HG02571 (cell line): ENCODE results near the gene KPNB1.
A peak's percentile ranks its signal among the peaks of the same experiment; 100 is the strongest.

Experiments
- ATAC-seq: cut with Tn5 transposase; IDR thresholded peaks from one replicate; pipeline ENCODE4 v1.9.1; 2021; ENCODE audit warnings: mild to moderate bottlenecking, moderate library complexity; ENCODE audit not compliant: unreplicated experiment

Gene KPNB1

DNA sequence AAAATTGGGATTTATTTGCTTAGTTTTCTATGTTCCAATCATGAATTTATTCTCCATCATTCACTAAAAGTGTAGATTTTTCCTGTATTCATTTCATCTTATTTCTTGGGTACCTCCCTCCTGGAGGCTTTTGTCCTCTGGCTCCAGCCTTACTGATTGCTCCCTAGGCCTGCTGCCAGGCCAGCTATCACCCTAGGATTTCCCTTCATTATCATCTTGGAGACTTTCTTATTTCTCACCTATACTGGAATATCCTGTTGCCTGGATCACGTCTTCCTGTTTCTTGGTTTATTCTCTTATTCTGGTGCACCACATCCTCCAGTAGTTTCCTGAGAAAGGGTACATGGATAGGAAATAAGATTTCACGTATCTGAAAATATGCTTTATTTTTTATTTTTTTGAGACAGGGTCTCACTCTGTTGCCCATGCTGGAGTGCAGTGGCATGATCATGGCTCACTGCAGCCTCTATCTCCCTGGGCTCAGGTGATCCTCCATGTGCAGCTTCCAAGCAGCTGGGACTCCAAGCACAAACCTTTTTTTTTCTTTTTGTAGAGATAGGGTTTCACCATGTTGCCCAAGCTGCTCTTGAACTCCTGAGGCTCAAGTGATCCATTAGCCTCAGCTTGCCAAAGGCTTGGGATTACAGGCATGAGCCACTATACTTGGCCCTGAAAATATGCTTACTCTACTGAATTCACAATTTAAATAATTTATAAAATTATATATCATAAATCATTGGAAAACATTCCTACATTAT is 13.3 kb upstream of the KPNB1 start:
- ATAC-seq, result no peak

- ATAC-seq, result no peak
Observed at GRCh38 chr17:47638903-47639302, 10.8 kb upstream of the KPNB1 start.

- ATAC-seq, result no peak
Observed at GRCh38 chr17:47640076-47640475, 9.6 kb upstream of the KPNB1 start.

DNA sequence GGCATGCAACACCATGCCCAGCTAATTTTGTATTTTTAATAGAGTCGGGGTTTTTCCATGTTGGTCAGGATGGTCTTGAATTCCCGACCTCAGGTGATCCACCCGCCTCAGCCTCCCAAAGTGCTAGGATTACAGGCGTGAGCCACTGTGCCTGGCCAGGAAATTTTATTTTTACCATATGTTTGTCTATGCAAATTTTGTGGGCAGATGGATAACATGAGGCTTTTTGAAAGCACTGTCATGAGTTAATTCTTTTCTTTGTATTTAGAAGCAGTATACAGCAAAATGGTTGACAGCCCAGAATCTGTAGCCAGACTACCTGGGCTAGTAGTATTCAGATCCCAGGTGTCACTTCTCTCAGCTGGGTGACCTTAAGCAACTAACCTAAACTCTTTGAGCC is 8.5 kb upstream of the KPNB1 start:
- ATAC-seq, result no peak

DNA sequence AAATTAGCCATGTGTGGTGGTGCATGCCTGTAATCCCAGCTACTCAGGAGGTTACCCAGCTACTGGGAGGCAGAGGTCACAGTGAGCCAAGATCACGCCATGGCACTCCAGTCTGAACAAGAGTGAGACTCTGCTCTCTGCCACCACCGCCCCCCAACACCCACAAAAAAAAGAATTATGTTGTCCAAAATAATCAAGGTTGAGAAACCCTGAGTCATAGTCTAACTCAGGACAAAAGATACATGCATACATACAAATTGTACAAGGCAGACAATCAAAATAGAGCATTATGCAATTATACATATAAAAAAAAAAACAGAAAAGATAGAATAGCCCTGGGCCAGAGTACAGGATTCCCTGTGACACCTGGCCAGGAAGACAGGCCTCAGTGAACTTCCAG is 6.6 kb upstream of the KPNB1 start:
- ATAC-seq, result no peak

GRCh38 chr17:47644324-47644723 is 5.4 kb upstream of the KPNB1 start:
- ATAC-seq, result no peak

- ATAC-seq, result no peak
Observed at GRCh38 chr17:47649972-47650524, 329 bp downstream of the KPNB1 start.

GRCh38 chr17:47650525-47651522 is 1.1 kb downstream of the KPNB1 start:
- peak; percentile 43 for ATAC-seq

DNA sequence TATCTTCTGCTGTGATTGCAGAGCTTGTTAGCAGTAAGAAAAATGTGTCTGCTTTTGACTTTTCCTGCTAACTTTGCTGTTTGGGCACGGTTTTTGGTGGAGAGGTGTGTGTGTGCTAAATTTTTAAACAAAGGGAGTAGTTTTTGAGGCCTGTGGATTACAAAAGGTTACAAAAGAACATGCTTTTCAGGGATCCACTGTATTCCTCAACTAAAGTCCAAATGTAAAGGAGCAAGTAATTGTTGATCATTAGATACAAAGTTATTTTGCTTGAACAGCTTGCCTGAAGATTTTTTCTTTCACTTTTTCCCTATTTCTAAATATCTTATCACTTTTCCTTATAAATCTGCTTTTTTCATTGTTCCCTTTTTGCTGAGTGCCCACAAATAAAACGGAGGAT is 2.0 kb downstream of the KPNB1 start:
- no peak for ATAC-seq

DNA sequence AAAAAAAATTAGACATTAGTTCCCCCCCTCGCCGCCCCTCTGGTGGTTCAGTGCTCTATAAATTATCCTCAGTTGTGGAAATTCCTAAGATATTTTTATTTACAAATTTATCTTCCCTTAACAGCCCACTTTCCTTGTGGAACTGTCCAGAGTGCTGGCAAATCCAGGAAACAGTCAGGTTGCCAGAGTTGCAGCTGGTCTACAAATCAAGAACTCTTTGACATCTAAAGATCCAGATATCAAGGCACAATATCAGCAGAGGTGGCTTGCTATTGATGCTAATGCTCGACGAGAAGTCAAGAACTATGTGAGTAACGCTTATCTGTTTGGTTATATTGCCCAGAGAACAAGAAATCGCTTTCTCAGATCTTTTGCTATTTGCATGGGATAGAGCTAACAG is 2.9 kb downstream of the KPNB1 start:
- no peak for ATAC-seq

DNA sequence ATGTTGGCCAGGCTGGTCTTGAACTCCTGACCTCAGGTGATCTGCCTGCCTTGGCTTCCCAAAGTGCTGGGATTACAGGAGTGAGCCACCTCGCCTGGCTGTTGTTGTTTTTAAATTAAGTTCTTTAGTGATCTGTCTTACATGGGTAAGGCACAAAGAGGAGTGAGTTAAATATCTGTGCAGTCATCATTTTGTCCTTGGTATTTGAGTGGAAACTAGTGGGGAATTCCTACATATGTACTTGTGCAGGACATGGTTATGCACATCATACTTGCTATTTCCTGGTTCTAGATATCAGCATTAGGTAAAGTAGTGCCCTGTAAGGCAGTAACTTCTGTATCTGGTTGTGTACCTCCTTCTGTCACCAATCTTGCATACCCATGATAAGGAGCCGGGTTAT is 3.7 kb downstream of the KPNB1 start:
- no peak for ATAC-seq

- ATAC-seq, result no peak
Observed at GRCh38 chr17:47654991-47655390, 5.3 kb downstream of the KPNB1 start.

DNA sequence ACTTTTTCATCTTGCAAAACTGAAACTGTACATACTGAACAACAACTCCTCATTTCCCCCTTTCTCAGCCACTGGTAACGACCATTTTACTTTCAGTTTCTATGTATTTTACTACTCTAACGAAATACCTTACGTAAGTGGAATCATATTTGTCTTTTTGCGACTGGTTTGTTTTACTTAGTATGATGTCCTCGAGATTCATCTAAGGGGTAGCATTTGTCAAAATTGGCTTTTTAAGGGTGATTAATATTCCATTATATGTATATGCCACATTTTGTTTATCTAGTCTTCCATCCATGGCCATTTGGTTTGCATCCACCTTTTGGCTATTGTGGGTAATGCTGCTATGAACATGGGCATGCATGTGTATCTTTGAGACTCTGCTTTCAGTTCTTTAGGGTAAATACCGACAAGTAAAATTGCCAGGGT is 10.4 kb downstream of the KPNB1 start:
- ATAC-seq, result no peak

GRCh38 chr17:47663912-47664623 is 14.3 kb downstream of the KPNB1 start:
- ATAC-seq, result no peak

- ATAC-seq, result no peak
Observed at GRCh38 chr17:47664624-47664941, 14.9 kb downstream of the KPNB1 start.

GRCh38 chr17:47665655-47666054 is 15.9 kb downstream of the KPNB1 start:
- ATAC-seq, result no peak

- ATAC-seq, result no peak
Observed at GRCh38 chr17:47669081-47669480, 19.4 kb downstream of the KPNB1 start.

DNA sequence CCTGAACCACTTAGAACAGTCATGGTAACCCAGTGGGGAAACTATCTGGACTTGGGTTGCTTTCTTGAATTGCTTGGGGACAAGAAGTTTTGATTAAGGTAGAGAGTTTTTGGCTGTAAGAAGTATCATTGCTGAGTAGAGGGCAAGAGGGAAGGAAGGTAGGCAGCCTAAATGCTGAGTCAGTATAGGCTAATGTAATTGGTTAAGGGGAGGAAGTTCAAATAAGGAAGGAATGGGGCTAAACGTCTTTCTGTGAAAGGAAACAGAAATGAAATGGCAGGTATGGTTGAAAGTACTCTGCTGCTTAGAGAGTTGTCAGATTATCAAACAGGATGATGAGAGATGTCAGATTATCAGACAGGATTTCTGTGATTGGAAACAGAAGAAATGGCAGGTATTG is 20.3 kb downstream of the KPNB1 start:
- no peak for ATAC-seq

DNA sequence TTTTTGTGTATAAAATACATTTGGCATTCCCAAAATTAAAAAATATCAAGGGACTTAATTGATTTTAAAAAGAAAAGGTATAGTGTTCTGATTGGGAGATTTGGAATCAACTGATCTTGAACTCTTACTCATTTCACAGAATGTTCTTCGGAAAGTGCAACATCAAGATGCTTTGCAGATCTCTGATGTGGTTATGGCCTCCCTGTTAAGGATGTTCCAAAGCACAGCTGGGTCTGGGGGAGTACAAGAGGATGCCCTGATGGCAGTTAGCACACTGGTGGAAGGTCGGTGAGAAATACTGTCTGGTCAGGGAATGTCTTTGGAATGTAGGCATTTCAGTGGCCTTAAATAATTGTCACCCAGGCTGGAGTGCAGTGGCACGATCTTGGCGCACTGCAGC is 24.8 kb downstream of the KPNB1 start:
- no peak for ATAC-seq

- ATAC-seq, result no peak
Observed at GRCh38 chr17:47675380-47676198, 25.9 kb downstream of the KPNB1 start.

DNA sequence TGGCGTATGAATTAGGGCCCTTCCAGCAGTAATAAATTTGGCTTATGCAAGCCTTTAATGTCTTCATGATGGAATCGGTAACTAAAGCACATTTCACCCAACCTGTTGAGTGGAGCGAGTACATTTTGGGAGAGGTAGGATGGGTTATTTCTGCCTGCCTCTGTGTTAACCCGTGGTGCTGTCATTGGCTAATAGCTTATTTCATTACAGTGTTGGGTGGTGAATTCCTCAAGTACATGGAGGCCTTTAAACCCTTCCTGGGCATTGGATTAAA is 26.4 kb downstream of the KPNB1 start:
- ATAC-seq, result no peak
